ENCODE data around the gene SLC25A39. TPM values are rescaled to one million over a fixed set of nuclear protein-coding genes. Genes with fewer than 3 reads are reported as not detected.

Gene SLC25A39
- total and polyA plus RNA-seq, 9 of the 15 experiments (the other 6 are each of a cell fraction or from before 2014, with no cell fraction given) = 4.8 to 267 (median 140) TPM

DNA sequence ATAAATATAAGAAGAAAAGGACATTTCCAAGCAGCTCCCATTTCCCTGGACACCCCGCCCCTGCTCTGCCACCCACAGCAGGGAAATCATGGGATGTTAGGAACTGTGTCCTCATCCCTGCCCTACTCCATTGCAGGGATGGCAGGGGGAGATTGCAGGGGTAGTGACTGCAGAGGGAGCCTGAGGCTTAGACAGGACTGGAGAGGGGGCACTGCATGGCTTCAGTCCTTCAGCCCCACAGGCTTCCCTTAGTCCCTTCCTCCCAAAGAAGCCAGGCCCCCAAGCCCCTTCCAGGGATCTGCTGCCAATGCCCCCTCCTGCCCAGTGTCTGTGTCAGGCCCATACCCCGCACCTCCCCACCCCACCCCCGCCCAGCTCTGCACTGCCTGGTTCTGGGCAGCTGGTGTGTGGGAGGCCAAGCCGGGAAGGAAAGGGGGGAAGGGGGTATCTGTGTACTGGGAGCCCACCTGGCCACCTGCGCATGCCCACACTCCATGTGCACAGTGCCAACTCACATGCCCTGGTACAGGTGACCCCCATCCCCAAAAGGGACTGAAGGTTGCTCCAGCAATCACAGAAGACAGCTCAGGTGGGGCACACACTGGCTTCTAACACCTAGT lies 13.0 kb downstream of the SLC25A39 start:
- H3K79me2 ChIP-seq (ENCODE audit: control insufficient read depth, insufficient read depth, low read length) = no peaks in the 10 kb centered on the region
- no peak overlapping the region for H2AFZ ChIP-seq (ENCODE audit: low read depth, low read length)
- H4K20me1 ChIP-seq (replicated peaks; ENCODE audit: control insufficient read depth, insufficient read depth, low read length) = no peaks in the 10 kb centered on the region; the same call in 1 of the 2 replicates
- WGBS (ENCODE audit: insufficient coverage, low coverage, missing lambda C conversion rate) = 23% methylated on average over 2 of the region's 5 CpGs
- intact Hi-C loops (cut with micrococcal nuclease) (no loop called here), in situ Hi-C loops (cut with MboI) (no loop called here)
- no peaks in the 10 kb centered on the region for H3K36me3 ChIP-seq (ENCODE audit: control insufficient read depth, insufficient read depth, low read length)
- no peak overlapping the region for H3K9ac ChIP-seq (ENCODE audit: insufficient read depth in 1 of 2, low read depth in 2 of 2, low read length in 2 of 2)
- POLR2A ChIA-PET = interaction anchor here (0.8 kb wide), 1 partner anchor 130 kb away, joined by 3 read pairs; no protein-coding TSS in a partner anchor
- no peak for ATAC-seq
- H3K27me3 ChIP-seq (ENCODE audit: control insufficient read depth in 2 of 2, insufficient read depth in 2 of 2, low read length in 2 of 2) = peaks cover 10 to 51% of the 10 kb centered on the region in 2 experiments; a peak in 4 of 5 replicates
- no peak for TF ChIP-seq ZC3H8 (IDR thresholded peaks at IDR 0.05)
- TF ChIP-seq, protein P1, sequence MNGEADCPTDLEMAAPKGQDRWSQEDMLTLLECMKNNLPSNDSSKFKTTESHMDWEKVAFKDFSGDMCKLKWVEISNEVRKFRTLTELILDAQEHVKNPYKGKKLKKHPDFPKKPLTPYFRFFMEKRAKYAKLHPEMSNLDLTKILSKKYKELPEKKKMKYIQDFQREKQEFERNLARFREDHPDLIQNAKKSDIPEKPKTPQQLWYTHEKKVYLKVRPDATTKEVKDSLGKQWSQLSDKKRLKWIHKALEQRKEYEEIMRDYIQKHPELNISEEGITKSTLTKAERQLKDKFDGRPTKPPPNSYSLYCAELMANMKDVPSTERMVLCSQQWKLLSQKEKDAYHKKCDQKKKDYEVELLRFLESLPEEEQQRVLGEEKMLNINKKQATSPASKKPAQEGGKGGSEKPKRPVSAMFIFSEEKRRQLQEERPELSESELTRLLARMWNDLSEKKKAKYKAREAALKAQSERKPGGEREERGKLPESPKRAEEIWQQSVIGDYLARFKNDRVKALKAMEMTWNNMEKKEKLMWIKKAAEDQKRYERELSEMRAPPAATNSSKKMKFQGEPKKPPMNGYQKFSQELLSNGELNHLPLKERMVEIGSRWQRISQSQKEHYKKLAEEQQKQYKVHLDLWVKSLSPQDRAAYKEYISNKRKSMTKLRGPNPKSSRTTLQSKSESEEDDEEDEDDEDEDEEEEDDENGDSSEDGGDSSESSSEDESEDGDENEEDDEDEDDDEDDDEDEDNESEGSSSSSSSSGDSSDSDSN (IDR thresholded peaks at IDR 0.05; ENCODE audit: borderline replicate concordance in 1 of 2, low read depth in 2 of 2, low read length in 2 of 2) = no peak
- TF ChIP-seq, protein P2, sequence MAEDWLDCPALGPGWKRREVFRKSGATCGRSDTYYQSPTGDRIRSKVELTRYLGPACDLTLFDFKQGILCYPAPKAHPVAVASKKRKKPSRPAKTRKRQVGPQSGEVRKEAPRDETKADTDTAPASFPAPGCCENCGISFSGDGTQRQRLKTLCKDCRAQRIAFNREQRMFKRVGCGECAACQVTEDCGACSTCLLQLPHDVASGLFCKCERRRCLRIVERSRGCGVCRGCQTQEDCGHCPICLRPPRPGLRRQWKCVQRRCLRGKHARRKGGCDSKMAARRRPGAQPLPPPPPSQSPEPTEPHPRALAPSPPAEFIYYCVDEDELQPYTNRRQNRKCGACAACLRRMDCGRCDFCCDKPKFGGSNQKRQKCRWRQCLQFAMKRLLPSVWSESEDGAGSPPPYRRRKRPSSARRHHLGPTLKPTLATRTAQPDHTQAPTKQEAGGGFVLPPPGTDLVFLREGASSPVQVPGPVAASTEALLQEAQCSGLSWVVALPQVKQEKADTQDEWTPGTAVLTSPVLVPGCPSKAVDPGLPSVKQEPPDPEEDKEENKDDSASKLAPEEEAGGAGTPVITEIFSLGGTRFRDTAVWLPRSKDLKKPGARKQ (CRISPR knock-in tag; IDR thresholded peaks at IDR 0.05) = no peak
- CTCF ChIA-PET (ENCODE audit: low intra/inter-chr PET ratio) = no interaction called here
- H3K9me1 ChIP-seq (ENCODE audit: control insufficient read depth, insufficient read depth, low read length) = peaks cover 4% of the 10 kb centered on the region
- no peak overlapping the region for H3K4me2 ChIP-seq (ENCODE audit: insufficient read depth, low read length)
- BruUV-seq (replicated peaks) = no TSS peak
- H3K9me3 ChIP-seq (replicated peaks; ENCODE audit: control insufficient read depth, insufficient read depth, low read depth, low read length) = no peaks in the 10 kb centered on the region
- peak in 1 of 4 experiments; percentile 10 for DNase-seq (ENCODE audit: extremely low read depth in 1 of 4, low spot score in 3 of 4)
- FAIRE-seq = no peak
- H3K4me3 ChIP-seq = no peak overlapping the region
- H3K27ac ChIP-seq (ENCODE audit: extremely low read depth, low read depth, low read length) = no peak overlapping the region
- H3K4me1 ChIP-seq (replicated peaks in 1 of 2; ENCODE audit: control insufficient read depth in 2 of 2, insufficient read depth in 2 of 2, low read length in 2 of 2) = peaks cover 3 to 49% of the 10 kb centered on the region in 2 experiments; a peak in 4 of 5 replicates
